Stimulated activated CD4-positive, alpha-beta T cell treated with anti-CD3 and anti-CD28 coated beads, Interleukin-12 subunit alpha, Interleukin-12 subunit beta, amount 100 ng/mL, for 48 hours (primary cell): ENCODE measurements around the gene DNAAF5.
"Not testable (repeated sequence)": the region's sequence is repeated elsewhere in the genome, so short reads cannot be mapped to it uniquely, and the experiment has no call there.

ENCODE experiments used
- DNase-seq, 3 donors: peaks; one replicate each; pipeline ENCODE4 v3.0.0-alpha.2; 2020; ENCODE audit warnings: low read depth in 2 of 3, low spot score in 1 of 3

The DNAAF5 gene

GRCh38 chr7:781186-781849, 54.8 kb downstream of the DNAAF5 start:
- no peak for DNase-seq

GRCh38 chr7:781936-782529, 55.5 kb downstream of the DNAAF5 start:
- DNase-seq, result no peak

- no peak for DNase-seq
These were observed 56.4 kb downstream of the DNAAF5 start for GRCh38 chr7:782718-783449.

- no peak for DNase-seq
These were observed 57.3 kb downstream of the DNAAF5 start for GRCh38 chr7:783556-784490.

- DNase-seq, result no peak
These were observed 58.5 kb downstream of the DNAAF5 start for GRCh38 chr7:784971-785370.

- DNase-seq, result no peak
These were observed 58.9 kb downstream of the DNAAF5 start for GRCh38 chr7:785416-785815.

- DNase-seq, result peak; percentile 31 to 69 (median 56)
These were observed 60.2 kb downstream of the DNAAF5 start for GRCh38 chr7:786472-787255.

GRCh38 chr7:787332-788240, 61.1 kb downstream of the DNAAF5 start:
- no peak for DNase-seq

- DNase-seq, result no peak
These were observed 65.0 kb downstream of the DNAAF5 start for GRCh38 chr7:791519-791918.

GRCh38 chr7:794207-794606, 67.7 kb downstream of the DNAAF5 start:
- no peak for DNase-seq

- no peak for DNase-seq
These were observed 68.3 kb downstream of the DNAAF5 start for GRCh38 chr7:794671-795329.

GRCh38 chr7:796434-797169, 70.1 kb downstream of the DNAAF5 start:
- DNase-seq, result not testable (repeated sequence)

- DNase-seq, result no peak
These were observed 72.5 kb downstream of the DNAAF5 start for GRCh38 chr7:798921-799470.

- no peak for DNase-seq
These were observed 74.2 kb downstream of the DNAAF5 start for GRCh38 chr7:800692-801091.

GRCh38 chr7:801351-801750, 74.9 kb downstream of the DNAAF5 start:
- DNase-seq, result not testable (repeated sequence)

GRCh38 chr7:801940-802381, 75.5 kb downstream of the DNAAF5 start:
- no peak for DNase-seq

- DNase-seq, result no peak
These were observed 76.2 kb downstream of the DNAAF5 start for GRCh38 chr7:802500-803242.
